K562 (cell line): ENCODE measurements around the gene SLC28A1. TPM values are rescaled to one million over a fixed set of nuclear protein-coding genes. Genes with fewer than 3 reads are reported as not detected.

Experiments
- FIP1L1 ChIP-seq: fragments of 200-400 bp; formaldehyde crosslinking; IDR thresholded peaks from 2 replicates; pipeline ENCODE4 v1.6.1; 2018; ENCODE audit warnings: mild to moderate bottlenecking, low read depth, low read length; ENCODE audit not compliant: poor library complexity, severe bottlenecking
- KLF16 ChIP-seq: IDR thresholded peaks from 2 replicates; pipeline ENCODE4 v1.6.1; 2016; ENCODE audit warnings: antibody characterized with exemption
- PREB ChIP-seq: sonication (generic); formaldehyde crosslinking; IDR thresholded peaks from 2 replicates; pipeline ENCODE4 v1.8.1; 2023; ENCODE audit warnings: mild to moderate bottlenecking, missing genetic modification reagents
- TFE3 ChIP-seq: fragments of 450-650 bp; formaldehyde crosslinking; IDR thresholded peaks from 2 replicates; pipeline ENCODE4 v1.4.0; 2020; ENCODE audit warnings: mild to moderate bottlenecking, mixed read lengths
- XRCC5 ChIP-seq: fragments of 200-400 bp; formaldehyde crosslinking; IDR thresholded peaks from 2 replicates; pipeline ENCODE4 v1.6.1; 2017; ENCODE audit warnings: low read depth, mild to moderate bottlenecking, low read length
- ZNF407 ChIP-seq: fragments of 450-650 bp; IDR thresholded peaks from 2 replicates; pipeline ENCODE4 v1.6.1; 2016; ENCODE audit warnings: low read depth
- polyA plus RNA-seq, 8 experiments: library from polyadenylated mRNA; depleted of rRNA in 4 of 8; stranded (reverse) in 5 of 8; unstranded in 3 of 8; fragments of >200 nt; fragmentation: Nextera tagmentation in 2 of 8; fragmentation: Illumina TruSeq in 1 of 8; extraction: Ambion mirVana in 2 of 8; extraction: Trizol in 1 of 8; gene quantifications; 2 replicates each; pipeline versions ENCODE4 v1.2.1 to v1.2.3, GENCODE V29; 2011 to 2014; ENCODE audit warnings: inconsistent platforms in 1 of 8, missing spikeins in 1 of 8
- total RNA-seq, 7 experiments: library from RNA; depleted of rRNA in 6 of 7; stranded (reverse); fragments of >200 nt in 6 of 7; fragmentation: Illumina TruSeq in 2 of 7; extraction: Trizol in 2 of 7; gene quantifications; 2 replicates each; pipeline versions ENCODE4 v1.2.1 to v1.2.3, GENCODE V29; 2011 to 2021; ENCODE audit warnings: low replicate concordance in 1 of 7

Gene SLC28A1
- total and polyA plus RNA-seq, 9 of the 15 experiments (the other 6 are each of a cell fraction or from before 2014, with no cell fraction given): 0.04 TPM; not detected in 8

GRCh38 chr15:84914909-84915605, 30.6 kb downstream of the SLC28A1 start (continued):
- no peak for TF ChIP-seq ZNF407
- no peak for TF ChIP-seq XRCC5
- TF ChIP-seq TFE3 (CRISPR knock-in tag): 0 out of 2 replicates have a peak, but pooled peaks have one; percentile 9
- no peak for TF ChIP-seq FIP1L1
- no peak for TF ChIP-seq KLF16
- TF ChIP-seq PREB (CRISPR knock-in tag): no peak
